HG03175 (cell line): Measurements from ENCODE around the gene U2AF2.
A peak's percentile ranks its signal among the peaks of the same experiment; 100 is the strongest.

Source experiments
- ATAC-seq: cut with Tn5 transposase; IDR thresholded peaks from one replicate; pipeline ENCODE4 v1.9.1; 2021; ENCODE audit warnings: mild to moderate bottlenecking, moderate library complexity; ENCODE audit not compliant: unreplicated experiment

U2AF2 gene

GRCh38 chr19:55673465-55673864, 18.6 kb downstream of the U2AF2 start:
- ATAC-seq: no peak

GRCh38 chr19:55673889-55674288, 19.1 kb downstream of the U2AF2 start:
- no peak for ATAC-seq

- ATAC-seq: no peak
Observed at GRCh38 chr19:55674459-55674840, 19.6 kb downstream of the U2AF2 start.

GRCh38 chr19:55674841-55675660, 20.2 kb downstream of the U2AF2 start, which contains the start of gene EPN1:
Gene EPN1 (plus strand): TSS chr19:55675226. CDS start chr19:55678628, 3,402 bp downstream.
- ATAC-seq: peak; percentile 63

- no peak for ATAC-seq
Observed at GRCh38 chr19:55675661-55676354, 21.0 kb downstream of the U2AF2 start.

- ATAC-seq: no peak
Observed at GRCh38 chr19:55676383-55676782, 21.5 kb downstream of the U2AF2 start.

GRCh38 chr19:55676889-55677505, 22.2 kb downstream of the U2AF2 start:
- no peak for ATAC-seq

GRCh38 chr19:55677572-55678028, 22.8 kb downstream of the U2AF2 start:
- no peak for ATAC-seq

- peak; percentile 77 for ATAC-seq
Observed at GRCh38 chr19:55678121-55678671, 23.4 kb downstream of the U2AF2 start.

GRCh38 chr19:55679343-55680257, 24.8 kb downstream of the U2AF2 start:
- no peak for ATAC-seq

- no peak for ATAC-seq
Observed at GRCh38 chr19:55680339-55681130, 25.7 kb downstream of the U2AF2 start.

- no peak for ATAC-seq
Observed at GRCh38 chr19:55681131-55682092, 26.6 kb downstream of the U2AF2 start.

GRCh38 chr19:55683449-55684261, 28.8 kb downstream of the U2AF2 start:
- no peak for ATAC-seq

- ATAC-seq: no peak
Observed at GRCh38 chr19:55684946-55685681, 30.3 kb downstream of the U2AF2 start.

GRCh38 chr19:55685776-55686175, 30.9 kb downstream of the U2AF2 start:
- no peak for ATAC-seq

- ATAC-seq: no peak
Observed at GRCh38 chr19:55686311-55687050, 31.6 kb downstream of the U2AF2 start.
